ENCODE data around the gene VTN.
A peak's percentile ranks its signal among the peaks of the same experiment; 100 is the strongest.
"Not testable (repeated sequence)": the region's sequence is repeated elsewhere in the genome, so short reads cannot be mapped to it uniquely, and the experiment has no call there.

VTN gene

GRCh38 chr17:28339431-28339830, 30.7 kb downstream of the VTN start:
- DNase-seq: no peak

GRCh38 chr17:28338769-28339212, 31.3 kb downstream of the VTN start:
- not testable (repeated sequence) for DNase-seq

- DNase-seq: no peak
Observed at GRCh38 chr17:28338056-28338768, 31.9 kb downstream of the VTN start.

- DNase-seq: no peak
Observed at GRCh38 chr17:28335959-28336871, 33.9 kb downstream of the VTN start.

- peak; percentile 91 for DNase-seq
Observed at GRCh38 chr17:28335201-28335958, 34.7 kb downstream of the VTN start, which contains the start of the genes IFT20 and TNFAIP1. Gene IFT20, minus strand, starts transcription at chr17:28335472. Its CDS starts 3,487 bp downstream, at chr17:28331985. Gene TNFAIP1, plus strand, starts transcription at chr17:28335761. Its CDS starts 3,761 bp downstream, at chr17:28339522.

GRCh38 chr17:28334666-28335200, 35.4 kb downstream of the VTN start:
- DNase-seq: no peak

GRCh38 chr17:28334171-28334570, 35.9 kb downstream of the VTN start:
- no peak for DNase-seq

- DNase-seq: no peak
Observed at GRCh38 chr17:28333083-28333746, 36.9 kb downstream of the VTN start.

GRCh38 chr17:28331891-28332420, 38.2 kb downstream of the VTN start:
- DNase-seq: no peak

GRCh38 chr17:28330671-28331070, 39.4 kb downstream of the VTN start:
- DNase-seq: no peak

GRCh38 chr17:28328325-28328724, 41.8 kb downstream of the VTN start:
- DNase-seq: no peak

- DNase-seq: no peak
Observed at GRCh38 chr17:28327709-28328108, 42.4 kb downstream of the VTN start.

GRCh38 chr17:28327031-28327607, 43.0 kb downstream of the VTN start:
- no peak for DNase-seq

GRCh38 chr17:28326114-28326513, 44.0 kb downstream of the VTN start:
- no peak for DNase-seq

GRCh38 chr17:28325211-28325610, 44.9 kb downstream of the VTN start:
- DNase-seq: no peak

- no peak for DNase-seq
Observed at GRCh38 chr17:28324781-28325180, 45.3 kb downstream of the VTN start.

- no peak for DNase-seq
Observed at GRCh38 chr17:28324267-28324745, 45.8 kb downstream of the VTN start.

GRCh38 chr17:28320215-28321061, 49.7 kb downstream of the VTN start:
- DNase-seq: no peak

GRCh38 chr17:28319598-28319935, 50.5 kb downstream of the VTN start:
- DNase-seq: no peak
